GM18508 (cell line): ENCODE data around the gene FCHSD2.
"Not testable (repeated sequence)": the region's sequence is repeated elsewhere in the genome, so short reads cannot be mapped to it uniquely, and the experiment has no call there.

Experiments
- ATAC-seq: cut with Tn5 transposase; IDR thresholded peaks from one replicate; pipeline ENCODE4 v1.9.1; 2021; ENCODE audit warnings: moderate number of reproducible peaks; ENCODE audit not compliant: insufficient read depth, unreplicated experiment

Gene FCHSD2

GRCh38 chr11:72900013-72900412 is 242.1 kb downstream of the FCHSD2 start:
- no peak for ATAC-seq

- ATAC-seq: no peak
Observed at GRCh38 chr11:72899238-72899637, 242.9 kb downstream of the FCHSD2 start.

DNA sequence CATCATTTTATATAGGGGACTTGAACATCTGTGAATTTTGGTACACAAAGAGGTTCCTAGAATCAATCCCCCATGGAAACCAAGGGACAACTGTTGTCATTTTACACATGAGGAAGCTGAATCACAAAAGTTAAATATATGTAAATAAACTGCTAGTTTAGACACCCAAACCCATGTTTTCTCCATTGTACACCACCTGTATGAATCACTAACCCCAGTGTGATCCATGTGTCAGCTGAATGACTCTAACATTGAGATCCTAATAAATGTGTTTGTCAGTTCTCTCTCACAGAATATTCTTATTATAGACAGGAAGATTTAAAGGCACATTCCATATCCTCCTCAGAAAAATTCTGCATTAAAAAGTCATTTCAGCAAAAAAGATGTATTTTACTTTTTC is 244.6 kb downstream of the FCHSD2 start:
- no peak for ATAC-seq

GRCh38 chr11:72896431-72896830 is 245.7 kb downstream of the FCHSD2 start:
- no peak for ATAC-seq

- no peak for ATAC-seq
Observed at GRCh38 chr11:72890881-72891280, 251.2 kb downstream of the FCHSD2 start.

GRCh38 chr11:72886619-72887018 is 255.5 kb downstream of the FCHSD2 start:
- ATAC-seq: no peak

- no peak for ATAC-seq
Observed at GRCh38 chr11:72885749-72886609, 256.1 kb downstream of the FCHSD2 start.

GRCh38 chr11:72876147-72876546 is 266.0 kb downstream of the FCHSD2 start:
- ATAC-seq: no peak

DNA sequence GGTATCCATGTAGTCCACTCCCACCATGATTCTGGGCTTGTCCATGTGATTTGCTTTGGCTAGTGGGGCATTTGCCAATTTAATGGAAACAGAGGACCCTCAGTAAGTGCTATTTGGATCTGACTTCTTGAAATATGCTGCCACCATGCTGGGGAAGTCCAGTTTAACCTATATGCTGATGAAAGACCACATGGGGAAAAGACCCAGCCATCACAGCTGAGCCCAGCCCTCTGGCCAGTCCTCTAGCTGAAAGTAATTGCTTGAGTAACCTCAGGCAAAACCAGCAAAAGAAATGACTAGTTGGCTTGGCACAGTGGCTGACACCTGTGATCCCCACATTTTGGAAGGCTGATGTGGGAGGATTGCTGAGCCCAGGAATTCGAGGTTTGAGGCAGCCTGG is 266.4 kb downstream of the FCHSD2 start:
- no peak for ATAC-seq

GRCh38 chr11:72872012-72872411 is 270.1 kb downstream of the FCHSD2 start:
- no peak for ATAC-seq

DNA sequence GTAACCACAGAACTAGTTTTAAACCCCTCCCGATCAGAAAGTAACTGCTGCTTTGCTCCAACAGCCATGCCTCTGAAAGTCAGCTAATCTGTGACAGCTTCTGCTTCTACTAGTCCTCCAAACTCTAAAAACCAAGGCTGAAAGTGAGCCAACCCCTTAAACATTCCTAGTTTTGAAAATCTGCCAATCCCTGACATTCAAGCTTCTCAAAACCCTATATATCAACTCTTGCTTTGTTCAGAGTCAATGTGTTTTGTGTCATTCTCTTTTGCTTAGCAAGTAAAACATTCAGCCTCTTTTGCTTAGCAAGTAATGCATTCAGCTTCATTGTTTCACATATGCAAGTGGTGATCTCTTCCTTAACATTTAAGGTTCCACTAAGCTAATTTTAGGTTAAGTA is 271.0 kb downstream of the FCHSD2 start:
- ATAC-seq: no peak

DNA sequence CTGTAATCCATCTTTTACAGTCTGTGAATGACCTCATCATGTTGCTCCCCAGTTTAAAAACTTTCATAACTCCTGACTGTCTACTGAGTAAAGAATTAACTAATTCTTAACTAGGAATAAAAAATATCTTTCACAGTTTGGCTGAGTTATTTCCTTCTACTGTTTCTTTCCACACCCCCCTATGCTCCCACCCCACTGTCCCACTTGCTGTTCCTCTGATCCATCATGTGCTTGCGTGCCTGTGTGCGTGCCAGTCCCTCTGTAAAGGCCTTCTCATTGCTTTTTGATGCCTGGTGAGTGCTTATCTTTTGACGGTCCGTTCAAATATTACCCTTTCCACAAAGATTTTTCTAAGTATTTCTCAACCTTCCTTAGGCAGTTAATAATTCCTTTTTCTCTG is 272.3 kb downstream of the FCHSD2 start:
- ATAC-seq: no peak

GRCh38 chr11:72867970-72868369 is 274.1 kb downstream of the FCHSD2 start:
- no peak for ATAC-seq

- ATAC-seq: no peak
Observed at GRCh38 chr11:72864702-72865655, 277.1 kb downstream of the FCHSD2 start.

- no peak for ATAC-seq
Observed at GRCh38 chr11:72863916-72864315, 278.2 kb downstream of the FCHSD2 start.

DNA sequence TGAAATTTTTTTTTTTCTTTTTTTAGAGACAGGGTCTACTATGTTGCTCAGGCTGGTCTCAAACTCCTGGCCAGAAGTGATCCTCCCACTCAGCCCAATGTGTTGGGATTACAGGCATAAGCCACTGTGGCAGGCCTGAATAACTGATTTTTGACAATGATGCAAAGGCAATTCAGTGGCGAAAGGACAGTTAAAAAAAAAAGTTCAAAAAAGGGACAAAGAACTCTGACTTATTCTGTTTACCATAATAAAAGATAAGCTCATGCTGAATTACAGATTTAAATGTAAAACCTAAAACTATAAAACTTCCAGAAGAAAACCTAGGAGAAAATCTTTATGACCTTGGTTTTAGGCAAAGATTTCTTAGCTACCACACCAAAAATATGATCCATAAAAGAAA is 279.0 kb downstream of the FCHSD2 start:
- no peak for ATAC-seq

DNA sequence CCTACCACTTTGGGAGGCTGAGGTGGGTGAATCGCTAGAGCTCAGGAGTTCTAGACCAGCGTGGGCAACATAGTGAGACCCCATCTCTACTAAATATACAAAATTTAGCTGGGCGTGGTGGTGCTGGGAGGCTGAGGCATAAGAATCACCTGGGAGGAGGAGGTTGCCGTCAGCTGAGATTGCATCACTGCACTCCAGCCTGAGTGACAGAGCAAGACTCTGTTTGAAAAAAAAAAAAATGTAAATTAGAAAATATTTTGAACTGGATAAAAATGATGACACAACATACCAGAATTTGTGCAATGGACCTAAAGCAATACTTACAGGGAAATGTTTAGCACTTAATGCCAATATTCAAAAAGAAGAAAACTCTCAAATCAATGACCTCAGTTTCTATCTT is 281.5 kb downstream of the FCHSD2 start:
- no peak for ATAC-seq

DNA sequence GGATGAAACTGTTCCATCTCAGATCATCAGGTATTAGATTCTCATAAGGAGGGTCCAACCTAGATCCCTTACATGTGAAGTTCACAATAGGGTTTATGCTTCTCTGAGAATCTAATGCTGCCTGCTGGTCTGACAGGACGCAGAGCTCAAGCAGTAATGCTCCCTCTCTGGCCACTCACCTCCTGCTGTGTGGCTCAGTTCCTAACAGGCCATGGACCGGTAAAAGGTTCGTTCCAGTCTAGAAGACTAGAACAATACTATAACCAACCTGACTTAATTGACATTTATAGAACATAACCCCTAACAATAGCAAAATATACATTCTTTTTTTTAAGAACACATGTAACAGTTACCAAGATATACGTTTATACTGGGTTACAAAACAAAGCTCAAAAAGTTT is 282.1 kb downstream of the FCHSD2 start:
- ATAC-seq: no peak

GRCh38 chr11:72859126-72859525 is 283.0 kb downstream of the FCHSD2 start:
- ATAC-seq: no peak

- ATAC-seq: not testable (repeated sequence)
Observed at GRCh38 chr11:72858267-72858666, 283.9 kb downstream of the FCHSD2 start.
